Kidney epithelial cell (primary cell): ENCODE results near the gene NID2. TPM values are rescaled to one million over a fixed set of nuclear protein-coding genes. Genes with fewer than 3 reads are reported as not detected.
A peak's percentile ranks its signal among the peaks of the same experiment; 100 is the strongest.

Experiments
- DNase-seq: peaks from one replicate; pipeline ENCODE4 v3.0.0-alpha.2; 2010; ENCODE audit warnings: low read depth
- H3K27me3 ChIP-seq: 2 replicates; pipeline ENCODE4 v1.6.0; 2011; ENCODE audit warnings: low read length; ENCODE audit not compliant: control insufficient read depth, insufficient read depth
- H3K36me3 ChIP-seq: 2 replicates; pipeline ENCODE4 v1.5.1; 2011; ENCODE audit warnings: low read length; ENCODE audit not compliant: control insufficient read depth, insufficient read depth
- H3K4me3 ChIP-seq: 2 replicates; pipeline ENCODE4 v1.5.1; 2011; ENCODE audit warnings: low read depth, mild to moderate bottlenecking, control low read depth, low read length
- CTCF ChIP-seq: IDR thresholded peaks from 2 replicates; pipeline ENCODE4 v1.5.1; 2011; ENCODE audit warnings: mild to moderate bottlenecking, moderate library complexity, low read length, control low read depth, inconsistent platforms; ENCODE audit not compliant: insufficient read depth, poor library complexity, severe bottlenecking
- total RNA-seq: library from RNA; depleted of rRNA; stranded (reverse); fragments of >200 nt; gene quantifications from 2 replicates; pipeline ENCODE4 v1.2.3, GENCODE V29; 2015

The NID2 gene
- total RNA-seq, 1 donor from 2014 or later, result 5.4 TPM

DNA sequence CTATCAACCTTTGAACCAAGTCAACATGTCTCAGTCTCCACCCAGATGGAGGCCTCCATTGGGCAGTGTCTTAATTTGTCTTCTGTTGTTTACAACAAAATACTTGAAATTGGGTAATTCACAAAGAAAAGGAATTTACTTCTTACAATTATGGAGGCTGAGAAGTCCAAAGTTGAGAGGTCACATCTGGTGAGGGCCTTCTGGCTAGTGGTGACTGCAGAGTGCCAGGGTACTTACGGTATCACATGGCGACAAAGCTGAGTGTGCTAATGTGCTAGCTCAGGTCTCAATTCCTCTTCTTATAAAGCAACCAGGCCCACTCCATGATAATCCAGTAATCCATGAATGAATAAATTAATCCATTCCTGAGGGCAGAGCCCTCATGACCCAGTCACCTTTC, 4.7 kb downstream of the NID2 start:
- H3K4me3 ChIP-seq, result no peak overlapping the region

DNA sequence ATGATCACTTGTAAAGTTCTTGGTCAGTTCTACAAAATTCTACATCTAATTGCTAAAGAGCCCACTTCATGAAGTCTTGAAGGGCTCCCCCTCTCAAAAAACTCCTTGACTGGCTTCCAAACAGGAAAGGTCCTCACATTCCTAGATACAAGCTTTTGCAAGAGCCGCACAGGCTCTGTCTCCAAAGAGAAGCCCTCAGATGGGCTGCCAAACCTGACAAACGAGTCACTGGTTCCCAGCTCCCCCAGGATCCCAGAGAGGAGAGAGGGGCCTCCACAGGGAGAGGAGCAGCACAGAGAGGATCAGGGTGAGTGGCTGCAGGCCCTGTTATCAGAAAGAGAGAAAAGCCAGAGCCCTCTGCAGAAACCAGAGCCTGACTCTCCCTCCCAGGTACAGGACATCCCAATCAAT, 5.8 kb downstream of the NID2 start:
- TF ChIP-seq CTCF, result no peak
- Histone ChIP-seq H3K27me3 (peaks cover 24% of the 10 kb centered on the region), H3K4me3 (no peak overlapping the region), H3K36me3 (no peaks in the 10 kb centered on the region)
- no peak for DNase-seq

More for the DNA sequence above, 4.7 kb downstream of the NID2 start:
- no peak for DNase-seq
- Histone ChIP-seq H3K36me3 (no peaks in the 10 kb centered on the region), H3K27me3 (peaks cover 29% of the 10 kb centered on the region)
- no peak for TF ChIP-seq CTCF

DNA sequence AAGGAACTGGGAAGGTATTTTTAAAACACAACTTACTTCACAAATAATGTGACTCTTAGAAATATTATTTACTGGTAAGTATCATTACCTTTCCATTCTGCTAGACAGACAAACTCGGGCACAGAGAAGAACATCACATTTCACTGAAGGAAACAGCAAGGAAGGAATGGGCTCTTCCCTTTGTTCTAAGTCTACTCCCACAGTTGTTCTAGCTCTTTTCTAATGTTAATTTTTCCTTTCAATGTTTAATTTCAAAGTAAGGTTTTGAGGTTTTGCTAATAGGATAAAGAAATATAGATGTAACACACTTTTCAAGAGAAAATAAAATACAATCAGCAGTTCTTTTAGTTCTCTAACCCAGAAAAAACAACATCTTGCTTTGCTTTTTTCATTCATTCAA, 7.0 kb downstream of the NID2 start:
- no peak for DNase-seq
- Histone ChIP-seq H3K27me3 (peaks cover 18% of the 10 kb centered on the region), H3K4me3 (no peak overlapping the region), H3K36me3 (no peaks in the 10 kb centered on the region)
- TF ChIP-seq CTCF, result no peak

DNA sequence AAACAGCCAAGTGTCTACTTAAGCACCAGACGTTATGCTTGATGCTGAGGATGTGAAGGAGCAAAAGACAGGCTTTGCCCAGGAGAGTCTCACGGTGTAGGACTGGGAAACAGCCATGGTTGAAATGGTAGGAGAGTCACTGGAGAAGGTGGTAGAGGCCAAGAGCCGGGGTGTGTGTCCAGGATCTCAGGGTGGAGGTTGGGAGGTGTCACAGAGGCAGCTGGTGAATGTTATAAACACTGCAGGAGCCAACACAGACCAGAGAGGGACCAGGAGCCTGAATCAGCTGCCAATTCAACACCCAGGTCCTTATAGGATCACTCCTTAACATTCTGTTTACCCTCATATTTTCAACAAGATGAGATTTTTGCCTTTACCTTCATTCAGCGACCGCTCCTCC, 7.5 kb downstream of the NID2 start:
- no peak for DNase-seq
- Histone ChIP-seq H3K4me3 (no peak overlapping the region), H3K27me3 (peaks cover 15% of the 10 kb centered on the region), H3K36me3 (no peaks in the 10 kb centered on the region)
- TF ChIP-seq CTCF, result no peak

DNA sequence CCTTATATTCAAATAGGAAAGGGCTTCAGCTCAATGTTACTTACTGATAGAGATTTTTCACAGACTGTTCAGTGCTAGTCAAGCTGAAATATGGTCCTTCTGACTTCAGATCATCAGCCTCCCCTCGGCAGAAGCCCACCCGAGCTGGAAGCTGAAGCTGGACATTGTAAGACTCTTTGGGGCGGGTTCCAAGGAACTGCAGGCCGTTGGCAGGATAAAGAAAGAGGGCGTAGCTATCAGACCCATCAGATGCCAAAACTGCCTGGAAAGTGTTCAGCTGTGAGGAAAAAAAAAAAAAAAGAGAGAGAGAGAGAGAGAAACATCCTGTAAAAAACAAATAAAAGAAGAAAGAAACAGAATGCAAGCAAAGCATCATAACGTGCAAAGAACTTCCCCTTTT, 8.8 kb downstream of the NID2 start:
- no peak for DNase-seq
- Histone ChIP-seq H3K4me3 (no peak overlapping the region), H3K36me3 (no peaks in the 10 kb centered on the region), H3K27me3 (peaks cover 15% of the 10 kb centered on the region)
- TF ChIP-seq CTCF, result no peak

DNA sequence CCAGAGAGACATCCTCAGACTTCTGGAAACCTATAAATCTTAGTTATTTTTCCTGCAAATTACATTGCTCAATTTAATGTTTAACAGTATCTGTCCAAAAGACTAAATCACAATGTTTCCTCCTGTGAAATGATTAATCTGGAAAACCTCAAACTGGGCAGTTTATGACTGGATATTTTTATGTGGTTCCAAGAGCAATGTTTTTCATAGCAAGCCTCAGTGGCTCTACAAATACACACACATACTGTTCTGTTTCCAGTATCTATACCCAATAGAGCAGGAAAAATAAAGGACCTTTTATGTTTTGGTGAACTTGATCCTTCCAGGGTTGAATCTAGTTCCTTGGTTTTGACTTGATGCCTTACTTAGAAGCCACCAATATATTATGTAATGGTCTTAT, 9.2 kb downstream of the NID2 start:
- Histone ChIP-seq H3K36me3 (no peaks in the 10 kb centered on the region), H3K4me3 (no peak overlapping the region), H3K27me3 (peaks cover 15% of the 10 kb centered on the region)
- DNase-seq, result peak; percentile 48
- TF ChIP-seq CTCF, result no peak
